ENCODE measurements around the gene TTC13. TPM values are rescaled to one million over a fixed set of nuclear protein-coding genes. Genes with fewer than 3 reads are reported as not detected.
A peak's percentile ranks its signal among the peaks of the same experiment; 100 is the strongest.
"Not testable (repeated sequence)": the region's sequence is repeated elsewhere in the genome, so short reads cannot be mapped to it uniquely, and the experiment has no call there.

TTC13 gene
- 23.8 TPM for polyA plus RNA-seq (2013, experiment 1 of 4)
- 23.2 TPM for polyA plus RNA-seq (2013, experiment 2 of 4)
- 17.4 TPM for polyA plus RNA-seq (2013, experiment 3 of 4)
- 16.4 TPM for polyA plus RNA-seq (2013, experiment 4 of 4)

GRCh38 chr1:230978491-230979388 is at the start of gene TTC13, which contains the start of gene ARV1:
Gene TTC13, minus strand, starts transcription at chr1:230978861. Its CDS starts 31 bp downstream, at chr1:230978830.
Gene ARV1, plus strand, starts transcription at chr1:230979094. Its CDS starts 12 bp downstream, at chr1:230979106.
- 0% methylated on average over 79 of the region's 79 CpGs for WGBS, 2 experiments
- no peaks in the 10 kb centered on the region for H3K27me3 ChIP-seq (ENCODE audit: control insufficient read depth, insufficient read depth, low read length, poor library complexity, severe bottlenecking)
- no peaks in the 10 kb centered on the region for H3K4me1 ChIP-seq (ENCODE audit: control insufficient read depth, insufficient read depth, low read length)
- H3K27ac ChIP-seq (ENCODE audit: insufficient read depth, low read depth, low read length, poor library complexity, severe bottlenecking) = no peak within 1 kb of the TSS
- peaks cover 5% of the 10 kb centered on the region for H3K36me3 ChIP-seq (ENCODE audit: control insufficient read depth, insufficient read depth, low read length)
- H3K9me3 ChIP-seq (ENCODE audit: control insufficient read depth, low read length) = no peaks in the 10 kb centered on the region
- peak within 1 kb of the TSS; percentile 85 for H3K4me3 ChIP-seq (ENCODE audit: insufficient read depth, low read depth, low read length)

- 87 to 95% methylated on average over 10 of the region's 10 CpGs for WGBS, 2 experiments
- Histone ChIP-seq H3K36me3 (ENCODE audit: control insufficient read depth, insufficient read depth, low read length) (no peaks in the 10 kb centered on the region), H3K4me1 (ENCODE audit: control insufficient read depth, insufficient read depth, low read length) (peaks cover 5% of the 10 kb centered on the region), H3K27me3 (ENCODE audit: control insufficient read depth, insufficient read depth, low read length, poor library complexity, severe bottlenecking) (no peaks in the 10 kb centered on the region), H3K4me3 (ENCODE audit: insufficient read depth, low read depth, low read length) (no peak overlapping the region), H3K9me3 (ENCODE audit: control insufficient read depth, low read length) (no peaks in the 10 kb centered on the region), H3K27ac (ENCODE audit: insufficient read depth, low read depth, low read length, poor library complexity, severe bottlenecking) (no peak overlapping the region)
These were observed 49.3 kb upstream of the TTC13 start for GRCh38 chr1:231027971-231028370.

DNA sequence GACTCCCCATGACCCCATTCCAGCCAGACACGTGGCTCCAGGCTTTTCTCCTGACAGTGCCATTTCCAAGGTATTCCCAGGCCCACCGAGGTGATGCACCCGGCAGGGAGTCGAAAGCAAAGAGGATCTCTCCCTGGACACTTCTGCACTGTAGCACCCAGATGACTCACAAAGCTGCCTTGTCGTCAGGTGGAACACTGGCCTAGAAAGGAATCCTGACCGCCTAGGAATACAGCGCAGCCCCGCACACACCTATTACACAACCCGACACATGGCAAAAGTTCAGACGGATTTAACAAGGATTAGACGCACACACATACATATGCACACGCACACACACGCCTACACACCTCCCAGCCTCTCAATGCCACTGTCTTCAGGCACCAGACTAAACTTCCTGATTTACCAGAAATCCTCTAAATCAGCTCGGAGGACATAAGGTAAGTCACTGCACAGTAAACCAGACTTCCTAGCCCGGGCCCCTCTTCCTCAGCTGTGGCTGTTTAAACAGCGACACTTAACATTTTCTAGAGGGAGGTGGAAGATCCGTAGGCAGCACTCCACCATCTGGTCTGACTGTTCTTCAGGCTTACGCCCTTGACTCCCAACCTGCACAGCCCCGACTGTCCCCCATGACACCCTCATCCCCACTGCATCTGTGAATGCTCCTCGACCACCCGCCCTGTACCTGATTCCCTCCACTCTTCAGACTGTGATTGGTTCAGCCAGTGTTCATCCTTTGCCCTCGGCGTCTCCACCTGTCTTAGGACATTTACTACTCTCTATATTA is 48.7 kb upstream of the TTC13 start:
- Histone ChIP-seq H3K4me3 (ENCODE audit: insufficient read depth, low read depth, low read length) (no peak overlapping the region), H3K27ac (ENCODE audit: insufficient read depth, low read depth, low read length, poor library complexity, severe bottlenecking) (no peak overlapping the region), H3K4me1 (ENCODE audit: control insufficient read depth, insufficient read depth, low read length) (peaks cover 5% of the 10 kb centered on the region), H3K36me3 (ENCODE audit: control insufficient read depth, insufficient read depth, low read length) (no peaks in the 10 kb centered on the region), H3K9me3 (ENCODE audit: control insufficient read depth, low read length) (no peaks in the 10 kb centered on the region), H3K27me3 (ENCODE audit: control insufficient read depth, insufficient read depth, low read length, poor library complexity, severe bottlenecking) (no peaks in the 10 kb centered on the region)
- 85 to 86% methylated on average over 23 of the region's 23 CpGs for WGBS, 2 experiments

DNA sequence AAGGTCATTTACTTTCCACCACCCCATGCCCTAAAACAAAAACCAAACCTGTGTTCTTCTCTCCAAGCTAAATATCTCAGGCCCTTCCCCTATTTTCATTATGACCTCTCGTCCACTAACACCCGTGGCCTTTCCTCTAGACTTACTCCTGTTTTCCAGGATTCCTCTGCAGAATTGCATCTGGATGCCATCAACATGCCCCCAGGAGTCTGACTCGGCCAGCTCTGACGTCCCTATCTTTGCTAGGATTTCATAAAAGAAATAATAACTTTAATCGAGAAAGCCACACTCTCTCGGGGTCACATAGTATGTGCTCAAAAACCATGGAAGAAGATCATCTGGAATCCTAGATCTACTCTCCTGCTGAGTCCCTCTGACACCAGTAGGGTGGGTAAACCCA is 47.9 kb upstream of the TTC13 start:
- Histone ChIP-seq H3K4me3 (ENCODE audit: insufficient read depth, low read depth, low read length) (no peak overlapping the region), H3K9me3 (ENCODE audit: control insufficient read depth, low read length) (no peaks in the 10 kb centered on the region), H3K27me3 (ENCODE audit: control insufficient read depth, insufficient read depth, low read length, poor library complexity, severe bottlenecking) (no peaks in the 10 kb centered on the region), H3K36me3 (ENCODE audit: control insufficient read depth, insufficient read depth, low read length) (no peaks in the 10 kb centered on the region), H3K27ac (ENCODE audit: insufficient read depth, low read depth, low read length, poor library complexity, severe bottlenecking) (no peak overlapping the region), H3K4me1 (ENCODE audit: control insufficient read depth, insufficient read depth, low read length) (peaks cover 5% of the 10 kb centered on the region)
- WGBS, 2 experiments = 89 to 91% methylated on average over 6 of the region's 6 CpGs

GRCh38 chr1:231023150-231023549 is 44.5 kb upstream of the TTC13 start:
- Histone ChIP-seq H3K36me3 (ENCODE audit: control insufficient read depth, insufficient read depth, low read length) (no peaks in the 10 kb centered on the region), H3K4me3 (ENCODE audit: insufficient read depth, low read depth, low read length) (no peak overlapping the region), H3K9me3 (ENCODE audit: control insufficient read depth, low read length) (no peaks in the 10 kb centered on the region), H3K27ac (ENCODE audit: insufficient read depth, low read depth, low read length, poor library complexity, severe bottlenecking) (no peak overlapping the region), H3K4me1 (ENCODE audit: control insufficient read depth, insufficient read depth, low read length) (no peaks in the 10 kb centered on the region), H3K27me3 (ENCODE audit: control insufficient read depth, insufficient read depth, low read length, poor library complexity, severe bottlenecking) (no peaks in the 10 kb centered on the region)
- 92 to 94% methylated on average over 9 of the region's 9 CpGs for WGBS, 2 experiments

GRCh38 chr1:231022543-231022942 is 43.9 kb upstream of the TTC13 start:
- H3K27me3 ChIP-seq (ENCODE audit: control insufficient read depth, insufficient read depth, low read length, poor library complexity, severe bottlenecking); H3K4me3 ChIP-seq (ENCODE audit: insufficient read depth, low read depth, low read length); H3K36me3 ChIP-seq (ENCODE audit: control insufficient read depth, insufficient read depth, low read length); H3K9me3 ChIP-seq (ENCODE audit: control insufficient read depth, low read length); H3K27ac ChIP-seq (ENCODE audit: insufficient read depth, low read depth, low read length, poor library complexity, severe bottlenecking); H3K4me1 ChIP-seq (ENCODE audit: control insufficient read depth, insufficient read depth, low read length): not testable (repeated sequence)
- WGBS, 2 experiments = 91 to 94% methylated on average over 7 of the region's 7 CpGs

DNA sequence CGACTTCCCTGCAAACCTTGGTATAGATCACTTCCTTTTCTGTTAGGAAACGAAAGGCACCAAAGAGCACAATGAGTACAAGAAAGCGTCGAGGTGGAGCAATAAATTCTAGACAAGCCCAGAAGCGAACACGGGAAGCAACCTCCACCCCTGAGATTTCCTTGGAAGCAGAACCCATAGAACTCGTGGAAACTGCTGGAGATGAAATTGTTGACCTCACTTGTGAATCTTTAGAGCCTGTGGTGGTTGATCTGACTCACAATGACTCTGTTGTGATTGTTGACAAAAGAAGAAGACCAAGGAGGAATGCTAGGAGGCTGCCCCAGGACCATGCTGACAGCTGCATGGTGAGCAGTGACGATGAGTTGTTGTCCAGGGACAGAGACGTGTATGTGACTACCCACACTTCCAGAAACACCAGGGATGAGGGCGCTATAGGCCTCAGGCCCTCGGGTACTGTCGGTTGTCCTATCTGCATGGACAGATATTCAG is 42.9 kb upstream of the TTC13 start:
- 87 to 88% methylated on average over 12 of the region's 12 CpGs for WGBS, 2 experiments
- no peaks in the 10 kb centered on the region for H3K36me3 ChIP-seq (ENCODE audit: control insufficient read depth, insufficient read depth, low read length)
- H3K4me1 ChIP-seq (ENCODE audit: control insufficient read depth, insufficient read depth, low read length) = no peaks in the 10 kb centered on the region
- no peaks in the 10 kb centered on the region for H3K9me3 ChIP-seq (ENCODE audit: control insufficient read depth, low read length)
- no peak overlapping the region for H3K27ac ChIP-seq (ENCODE audit: insufficient read depth, low read depth, low read length, poor library complexity, severe bottlenecking)
- H3K27me3 ChIP-seq (ENCODE audit: control insufficient read depth, insufficient read depth, low read length, poor library complexity, severe bottlenecking) = no peaks in the 10 kb centered on the region
- no peak overlapping the region for H3K4me3 ChIP-seq (ENCODE audit: insufficient read depth, low read depth, low read length)

DNA sequence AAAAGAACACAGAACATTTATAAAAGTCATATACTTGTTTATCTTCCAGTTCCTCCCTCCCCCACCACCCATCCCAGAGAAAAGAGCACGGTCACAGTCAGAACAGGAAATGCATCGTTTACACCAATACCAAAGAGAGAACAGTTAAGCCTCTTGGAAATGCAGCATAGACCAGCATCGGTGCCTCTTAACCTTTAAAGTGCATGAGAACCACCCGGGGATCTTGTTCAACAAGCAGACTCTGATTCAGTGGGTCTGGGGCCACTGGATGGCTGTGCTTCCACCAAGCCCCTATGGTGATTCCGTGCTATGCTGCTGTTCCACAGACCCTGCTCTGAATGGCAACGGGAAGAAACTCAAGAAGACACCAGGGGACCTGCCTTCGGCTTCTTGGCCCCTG is 42.2 kb upstream of the TTC13 start:
- Histone ChIP-seq H3K9me3 (ENCODE audit: control insufficient read depth, low read length) (no peaks in the 10 kb centered on the region), H3K27ac (ENCODE audit: insufficient read depth, low read depth, low read length, poor library complexity, severe bottlenecking) (no peak overlapping the region), H3K27me3 (ENCODE audit: control insufficient read depth, insufficient read depth, low read length, poor library complexity, severe bottlenecking) (no peaks in the 10 kb centered on the region), H3K4me1 (ENCODE audit: control insufficient read depth, insufficient read depth, low read length) (no peaks in the 10 kb centered on the region), H3K36me3 (ENCODE audit: control insufficient read depth, insufficient read depth, low read length) (no peaks in the 10 kb centered on the region), H3K4me3 (ENCODE audit: insufficient read depth, low read depth, low read length) (no peak overlapping the region)
- 66 to 74% methylated on average over 7 of the region's 7 CpGs for WGBS, 2 experiments

- Histone ChIP-seq H3K4me3 (ENCODE audit: insufficient read depth, low read depth, low read length) (no peak overlapping the region), H3K27me3 (ENCODE audit: control insufficient read depth, insufficient read depth, low read length, poor library complexity, severe bottlenecking) (no peaks in the 10 kb centered on the region), H3K27ac (ENCODE audit: insufficient read depth, low read depth, low read length, poor library complexity, severe bottlenecking) (no peak overlapping the region), H3K4me1 (ENCODE audit: control insufficient read depth, insufficient read depth, low read length) (no peaks in the 10 kb centered on the region), H3K36me3 (ENCODE audit: control insufficient read depth, insufficient read depth, low read length) (no peaks in the 10 kb centered on the region), H3K9me3 (ENCODE audit: control insufficient read depth, low read length) (no peaks in the 10 kb centered on the region)
- 92 to 93% methylated on average over 14 of the region's 14 CpGs for WGBS, 2 experiments
These were observed 41.5 kb upstream of the TTC13 start for GRCh38 chr1:231020139-231020601.

- WGBS, 2 experiments = 92 to 96% methylated on average over 14 of the region's 14 CpGs
- H3K4me1 ChIP-seq (ENCODE audit: control insufficient read depth, insufficient read depth, low read length) = no peaks in the 10 kb centered on the region
- no peaks in the 10 kb centered on the region for H3K36me3 ChIP-seq (ENCODE audit: control insufficient read depth, insufficient read depth, low read length)
- no peak overlapping the region for H3K27ac ChIP-seq (ENCODE audit: insufficient read depth, low read depth, low read length, poor library complexity, severe bottlenecking)
- no peak overlapping the region for H3K4me3 ChIP-seq (ENCODE audit: insufficient read depth, low read depth, low read length)
- H3K27me3 ChIP-seq (ENCODE audit: control insufficient read depth, insufficient read depth, low read length, poor library complexity, severe bottlenecking) = no peaks in the 10 kb centered on the region
- no peaks in the 10 kb centered on the region for H3K9me3 ChIP-seq (ENCODE audit: control insufficient read depth, low read length)
These were observed 41.0 kb upstream of the TTC13 start for GRCh38 chr1:231019711-231020110.
